ENCODE data around the gene TRIAP1. TPM values are rescaled to one million over a fixed set of nuclear protein-coding genes. Genes with fewer than 3 reads are reported as not detected.

The TRIAP1 gene
- polyA plus RNA-seq, 1 of the 3 experiments (the other 2 are of a cell fraction), result 34.1 TPM

GRCh38 chr12:120483621-120484020 lies 37.4 kb upstream of the TRIAP1 start:
- no peaks in the 10 kb centered on the region for H4K20me1 ChIP-seq (ENCODE audit: insufficient read depth)
- TF ChIP-seq, protein P1, sequence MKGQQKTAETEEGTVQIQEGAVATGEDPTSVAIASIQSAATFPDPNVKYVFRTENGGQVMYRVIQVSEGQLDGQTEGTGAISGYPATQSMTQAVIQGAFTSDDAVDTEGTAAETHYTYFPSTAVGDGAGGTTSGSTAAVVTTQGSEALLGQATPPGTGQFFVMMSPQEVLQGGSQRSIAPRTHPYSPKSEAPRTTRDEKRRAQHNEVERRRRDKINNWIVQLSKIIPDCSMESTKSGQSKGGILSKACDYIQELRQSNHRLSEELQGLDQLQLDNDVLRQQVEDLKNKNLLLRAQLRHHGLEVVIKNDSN (IDR thresholded peaks at IDR 0.05; ENCODE audit: borderline replicate concordance, low read depth), result no peak
- TF ChIP-seq EZH2phosphoT487 (IDR thresholded peaks at IDR 0.05; ENCODE audit: borderline replicate concordance, low read depth) (no peak), TEAD4 (IDR thresholded peaks at IDR 0.05; ENCODE audit: borderline replicate concordance, insufficient read depth) (no peak), GABPA (IDR thresholded peaks at IDR 0.05; ENCODE audit: low read depth) (no peak), RAD21 (IDR thresholded peaks at IDR 0.05; ENCODE audit: low read length) (no peak), GATA2 (CRISPR knock-in tag; IDR thresholded peaks at IDR 0.05) (no peak), YY1 (IDR thresholded peaks at IDR 0.05; ENCODE audit: low read depth) (no peak), ZBTB33 (IDR thresholded peaks at IDR 0.05; ENCODE audit: borderline replicate concordance, low read depth) (no peak)
- TF ChIP-seq, protein P2, sequence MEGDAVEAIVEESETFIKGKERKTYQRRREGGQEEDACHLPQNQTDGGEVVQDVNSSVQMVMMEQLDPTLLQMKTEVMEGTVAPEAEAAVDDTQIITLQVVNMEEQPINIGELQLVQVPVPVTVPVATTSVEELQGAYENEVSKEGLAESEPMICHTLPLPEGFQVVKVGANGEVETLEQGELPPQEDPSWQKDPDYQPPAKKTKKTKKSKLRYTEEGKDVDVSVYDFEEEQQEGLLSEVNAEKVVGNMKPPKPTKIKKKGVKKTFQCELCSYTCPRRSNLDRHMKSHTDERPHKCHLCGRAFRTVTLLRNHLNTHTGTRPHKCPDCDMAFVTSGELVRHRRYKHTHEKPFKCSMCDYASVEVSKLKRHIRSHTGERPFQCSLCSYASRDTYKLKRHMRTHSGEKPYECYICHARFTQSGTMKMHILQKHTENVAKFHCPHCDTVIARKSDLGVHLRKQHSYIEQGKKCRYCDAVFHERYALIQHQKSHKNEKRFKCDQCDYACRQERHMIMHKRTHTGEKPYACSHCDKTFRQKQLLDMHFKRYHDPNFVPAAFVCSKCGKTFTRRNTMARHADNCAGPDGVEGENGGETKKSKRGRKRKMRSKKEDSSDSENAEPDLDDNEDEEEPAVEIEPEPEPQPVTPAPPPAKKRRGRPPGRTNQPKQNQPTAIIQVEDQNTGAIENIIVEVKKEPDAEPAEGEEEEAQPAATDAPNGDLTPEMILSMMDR (IDR thresholded peaks at IDR 0.05), result no peak
- TF ChIP-seq, protein P3, sequence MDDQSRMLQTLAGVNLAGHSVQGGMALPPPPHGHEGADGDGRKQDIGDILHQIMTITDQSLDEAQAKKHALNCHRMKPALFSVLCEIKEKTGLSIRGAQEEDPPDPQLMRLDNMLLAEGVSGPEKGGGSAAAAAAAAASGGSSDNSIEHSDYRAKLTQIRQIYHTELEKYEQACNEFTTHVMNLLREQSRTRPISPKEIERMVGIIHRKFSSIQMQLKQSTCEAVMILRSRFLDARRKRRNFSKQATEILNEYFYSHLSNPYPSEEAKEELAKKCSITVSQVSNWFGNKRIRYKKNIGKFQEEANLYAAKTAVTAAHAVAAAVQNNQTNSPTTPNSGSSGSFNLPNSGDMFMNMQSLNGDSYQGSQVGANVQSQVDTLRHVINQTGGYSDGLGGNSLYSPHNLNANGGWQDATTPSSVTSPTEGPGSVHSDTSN (IDR thresholded peaks at IDR 0.05), result no peak
- H3K9me2 ChIP-seq, result no peaks in the 10 kb centered on the region
- H3K4me3 ChIP-seq (ENCODE audit: low read depth in 2 of 2, low read length in 1 of 2), result no peak overlapping the region
- H3K9ac ChIP-seq, result no peak overlapping the region
- ChIA-PET CTCF (interaction anchor here (0.7 to 1.2 kb wide), 3 partner anchors 10 to 15 kb away, joined by 3 to 4 read pairs (median 3); no protein-coding TSS in a partner anchor), POLR2A (interaction anchor here (0.8 kb wide), 1 partner anchor 15 kb away, joined by 10 read pairs; no protein-coding TSS in a partner anchor)
- H2AFZ ChIP-seq (ENCODE audit: low read depth), result no peak overlapping the region
- no peaks in the 10 kb centered on the region for H3F3A ChIP-seq (replicated peaks; ENCODE audit: insufficient read depth)
- no peak overlapping the region for H3K4me2 ChIP-seq
- peaks cover 0 to 6% of the 10 kb centered on the region in 2 experiments; a peak in 1 of 4 replicates for H3K4me1 ChIP-seq (ENCODE audit: control insufficient read depth in 1 of 2, insufficient read depth in 2 of 2, low read depth in 1 of 2, low read length in 1 of 2)
- no peak overlapping the region for H3K27ac ChIP-seq (ENCODE audit: low read depth in 2 of 2, low read length in 1 of 2)
- 100% methylated on average over 1 of the region's 1 CpG for WGBS (ENCODE audit: low lambda C conversion rate)
- no peaks in the 10 kb centered on the region for H3K79me2 ChIP-seq (ENCODE audit: insufficient read depth)
- H3K9me3 ChIP-seq, result no peaks in the 10 kb centered on the region
- no peaks in the 10 kb centered on the region for H3K36me3 ChIP-seq (replicated peaks in 1 of 2; ENCODE audit: control insufficient read depth in 1 of 2, insufficient read depth in 2 of 2, low read length in 1 of 2)
- H3K27me3 ChIP-seq (ENCODE audit: insufficient read depth), result no peaks in the 10 kb centered on the region
- DNase-seq, result no peak
